Measurements from ENCODE around the gene PDE1C. TPM values are rescaled to one million over a fixed set of nuclear protein-coding genes. Genes with fewer than 3 reads are reported as not detected.

The PDE1C gene
- total and polyA plus RNA-seq, 2 donors (not counting 1 experiment from before 2014, with no cell fraction given): 16.6 to 27.6 TPM

GRCh38 chr7:32053204-32053603 lies 17.0 kb downstream of the PDE1C start:
- H3K79me2 ChIP-seq (ENCODE audit: control insufficient read depth, insufficient read depth, low read length): no peaks in the 10 kb centered on the region
- no peak for DNase-seq (ENCODE audit: low read depth in 2 of 2)
- H3K9ac ChIP-seq (ENCODE audit: insufficient read depth, low read length): no peak overlapping the region
- no peaks in the 10 kb centered on the region for H3K36me3 ChIP-seq (ENCODE audit: control insufficient read depth, insufficient read depth, low read length)
- H3K27ac ChIP-seq (ENCODE audit: insufficient read depth, low read length): no peak overlapping the region
- no peak for TF ChIP-seq EZH2 (IDR thresholded peaks at IDR 0.05; ENCODE audit: low read length, missing control alignments)
- TF ChIP-seq, protein P1, sequence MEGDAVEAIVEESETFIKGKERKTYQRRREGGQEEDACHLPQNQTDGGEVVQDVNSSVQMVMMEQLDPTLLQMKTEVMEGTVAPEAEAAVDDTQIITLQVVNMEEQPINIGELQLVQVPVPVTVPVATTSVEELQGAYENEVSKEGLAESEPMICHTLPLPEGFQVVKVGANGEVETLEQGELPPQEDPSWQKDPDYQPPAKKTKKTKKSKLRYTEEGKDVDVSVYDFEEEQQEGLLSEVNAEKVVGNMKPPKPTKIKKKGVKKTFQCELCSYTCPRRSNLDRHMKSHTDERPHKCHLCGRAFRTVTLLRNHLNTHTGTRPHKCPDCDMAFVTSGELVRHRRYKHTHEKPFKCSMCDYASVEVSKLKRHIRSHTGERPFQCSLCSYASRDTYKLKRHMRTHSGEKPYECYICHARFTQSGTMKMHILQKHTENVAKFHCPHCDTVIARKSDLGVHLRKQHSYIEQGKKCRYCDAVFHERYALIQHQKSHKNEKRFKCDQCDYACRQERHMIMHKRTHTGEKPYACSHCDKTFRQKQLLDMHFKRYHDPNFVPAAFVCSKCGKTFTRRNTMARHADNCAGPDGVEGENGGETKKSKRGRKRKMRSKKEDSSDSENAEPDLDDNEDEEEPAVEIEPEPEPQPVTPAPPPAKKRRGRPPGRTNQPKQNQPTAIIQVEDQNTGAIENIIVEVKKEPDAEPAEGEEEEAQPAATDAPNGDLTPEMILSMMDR (conservative IDR thresholded peaks at IDR 0.05 in 1 of 2, IDR thresholded peaks at IDR 0.05 in 1 of 2; ENCODE audit: low read depth in 1 of 2, low read length in 2 of 2): no peak
- no peaks in the 10 kb centered on the region for H4K20me1 ChIP-seq (ENCODE audit: control insufficient read depth, extremely low read depth, insufficient read depth, low read length)
- H3K4me3 ChIP-seq (replicated peaks in 1 of 4; ENCODE audit: control extremely low read depth in 1 of 4, insufficient read depth in 1 of 4, low read depth in 3 of 4, low read length in 4 of 4): no peak overlapping the region
- H2AFZ ChIP-seq (ENCODE audit: low read length): no peak overlapping the region
- no peaks in the 10 kb centered on the region for H3K27me3 ChIP-seq (ENCODE audit: control insufficient read depth, insufficient read depth, low read length)
- H3K4me2 ChIP-seq (ENCODE audit: extremely low read depth, insufficient read depth, low read length): no peak overlapping the region
- H3K4me1 ChIP-seq (ENCODE audit: control insufficient read depth, extremely low read depth, insufficient read depth, low read length): no peaks in the 10 kb centered on the region
- no peaks in the 10 kb centered on the region for H3K9me3 ChIP-seq (ENCODE audit: control insufficient read depth, insufficient read depth, low read depth, low read length)

GRCh38 chr7:32051128-32051527 lies 19.1 kb downstream of the PDE1C start:
- Histone ChIP-seq H3K79me2 (ENCODE audit: control insufficient read depth, insufficient read depth, low read length) (no peaks in the 10 kb centered on the region), H3K36me3 (ENCODE audit: control insufficient read depth, insufficient read depth, low read length) (no peaks in the 10 kb centered on the region), H3K9ac (ENCODE audit: insufficient read depth, low read length) (no peak overlapping the region), H3K4me3 (replicated peaks in 1 of 4; ENCODE audit: control extremely low read depth in 1 of 4, insufficient read depth in 1 of 4, low read depth in 3 of 4, low read length in 4 of 4) (no peak overlapping the region), H4K20me1 (ENCODE audit: control insufficient read depth, extremely low read depth, insufficient read depth, low read length) (no peaks in the 10 kb centered on the region), H3K4me1 (ENCODE audit: control insufficient read depth, extremely low read depth, insufficient read depth, low read length) (no peaks in the 10 kb centered on the region), H2AFZ (ENCODE audit: low read length) (no peak overlapping the region), H3K27me3 (ENCODE audit: control insufficient read depth, insufficient read depth, low read length) (no peaks in the 10 kb centered on the region), H3K27ac (ENCODE audit: insufficient read depth, low read length) (no peak overlapping the region), H3K9me3 (ENCODE audit: control insufficient read depth, insufficient read depth, low read depth, low read length) (no peaks in the 10 kb centered on the region), H3K4me2 (ENCODE audit: extremely low read depth, insufficient read depth, low read length) (no peak overlapping the region)
- DNase-seq (ENCODE audit: low read depth in 2 of 2): no peak
- TF ChIP-seq EZH2 (IDR thresholded peaks at IDR 0.05; ENCODE audit: low read length, missing control alignments): no peak
- TF ChIP-seq, protein P1 (conservative IDR thresholded peaks at IDR 0.05 in 1 of 2, IDR thresholded peaks at IDR 0.05 in 1 of 2; ENCODE audit: low read depth in 1 of 2, low read length in 2 of 2): no peak

- no peaks in the 10 kb centered on the region for H3K36me3 ChIP-seq (ENCODE audit: control insufficient read depth, insufficient read depth, low read length)
- no peaks in the 10 kb centered on the region for H3K4me1 ChIP-seq (ENCODE audit: control insufficient read depth, extremely low read depth, insufficient read depth, low read length)
- no peak overlapping the region for H3K4me3 ChIP-seq (replicated peaks in 1 of 4; ENCODE audit: control extremely low read depth in 1 of 4, insufficient read depth in 1 of 4, low read depth in 3 of 4, low read length in 4 of 4)
- H3K9me3 ChIP-seq (ENCODE audit: control insufficient read depth, insufficient read depth, low read depth, low read length): no peaks in the 10 kb centered on the region
- no peak overlapping the region for H3K4me2 ChIP-seq (ENCODE audit: extremely low read depth, insufficient read depth, low read length)
- H3K27me3 ChIP-seq (ENCODE audit: control insufficient read depth, insufficient read depth, low read length): no peaks in the 10 kb centered on the region
- no peak overlapping the region for H2AFZ ChIP-seq (ENCODE audit: low read length)
- no peak overlapping the region for H3K9ac ChIP-seq (ENCODE audit: insufficient read depth, low read length)
- no peak for TF ChIP-seq EZH2 (IDR thresholded peaks at IDR 0.05; ENCODE audit: low read length, missing control alignments)
- TF ChIP-seq, protein P1 (conservative IDR thresholded peaks at IDR 0.05 in 1 of 2, IDR thresholded peaks at IDR 0.05 in 1 of 2; ENCODE audit: low read depth in 1 of 2, low read length in 2 of 2): no peak
- no peak overlapping the region for H3K27ac ChIP-seq (ENCODE audit: insufficient read depth, low read length)
- DNase-seq (ENCODE audit: low read depth in 2 of 2): no peak
- no peaks in the 10 kb centered on the region for H3K79me2 ChIP-seq (ENCODE audit: control insufficient read depth, insufficient read depth, low read length)
- no peaks in the 10 kb centered on the region for H4K20me1 ChIP-seq (ENCODE audit: control insufficient read depth, extremely low read depth, insufficient read depth, low read length)
These were observed 20.6 kb downstream of the PDE1C start for GRCh38 chr7:32049599-32049998.
